Large intestine (tissue), 3 donors: ENCODE data around the gene ABCA6. TPM values are rescaled to one million over a fixed set of nuclear protein-coding genes. Genes with fewer than 3 reads are reported as not detected.

ENCODE experiments used
- DNase-seq, 2 donors: peaks; one replicate each; pipeline versions ENCODE4 v3.0.0 to v3.0.0-alpha.2; 2013
- H3K27ac ChIP-seq: one replicate; pipeline ENCODE4 v1.5.1; 2013; ENCODE audit warnings: low read length
- H3K27me3 ChIP-seq: 2 replicates; pipeline ENCODE4 v1.6.1; 2013; ENCODE audit warnings: low read length; ENCODE audit not compliant: control insufficient read depth, insufficient read depth
- H3K36me3 ChIP-seq: 2 replicates; pipeline ENCODE4 v1.6.1; 2013; ENCODE audit warnings: low read length; ENCODE audit not compliant: control insufficient read depth, insufficient read depth
- H3K4me1 ChIP-seq: one replicate; pipeline ENCODE4 v1.6.1; 2013; ENCODE audit warnings: low read length; ENCODE audit not compliant: control insufficient read depth, insufficient read depth
- H3K4me3 ChIP-seq: one replicate; pipeline ENCODE4 v1.5.1; 2013; ENCODE audit warnings: low read length
- H3K9me3 ChIP-seq: one replicate; pipeline ENCODE4 v1.6.1; 2013; ENCODE audit warnings: mild to moderate bottlenecking, low read depth, low read length, moderate library complexity; ENCODE audit not compliant: control insufficient read depth
- WGBS: methylation state at CpG from one replicate; pipeline ENCODE4 v1.1.5; 2013; ENCODE audit warnings: low lambda C conversion rate; ENCODE audit not compliant: insufficient coverage; 5-methylcytosine and 5-hydroxymethylcytosine counted together
- polyA plus RNA-seq: library from polyadenylated mRNA; unstranded; fragments of 120-200 nt; gene quantifications from one replicate; pipeline ENCODE4 v1.2.1, GENCODE V29; 2013

ABCA6 gene
- polyA plus RNA-seq, 1 donor: 1.6 TPM

DNA sequence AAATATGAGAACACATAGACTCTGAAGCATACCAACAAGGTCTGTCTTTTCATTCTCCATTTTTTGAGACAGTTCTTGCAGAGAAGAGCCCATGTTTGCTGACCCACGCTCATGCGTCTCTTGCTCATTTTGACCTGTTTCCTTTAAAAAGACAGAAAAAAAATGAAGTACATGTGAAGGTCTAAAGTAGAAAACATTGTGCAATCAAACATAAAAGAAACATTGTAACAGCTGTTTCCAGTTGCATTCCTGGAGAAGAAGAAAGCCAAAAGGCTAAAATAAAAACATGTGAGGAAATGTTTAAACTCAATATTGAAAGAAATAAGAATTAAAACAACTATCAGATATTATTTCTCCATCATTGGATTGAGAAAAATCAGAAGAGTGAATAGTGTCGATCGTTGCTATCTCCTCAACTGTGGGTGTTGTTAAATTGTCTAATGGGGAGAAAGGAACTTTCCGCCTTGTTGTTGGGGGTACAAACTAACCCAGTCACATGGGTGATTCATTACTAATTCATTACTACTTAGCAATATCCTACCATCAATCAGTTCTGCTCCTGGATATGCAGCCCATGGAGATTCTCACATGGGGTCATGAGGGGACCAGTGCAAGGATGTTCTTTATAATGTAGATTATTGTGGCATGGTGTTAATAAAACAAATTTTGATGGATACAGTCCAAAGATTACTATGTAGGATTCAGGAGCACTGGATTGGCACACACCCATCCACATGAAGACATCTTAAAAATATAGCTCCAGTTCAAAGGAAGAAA lies 90.5 kb downstream of the ABCA6 start:
- Histone ChIP-seq H3K9me3 (no peaks in the 10 kb centered on the region), H3K36me3 (no peaks in the 10 kb centered on the region), H3K27ac (no peak overlapping the region), H3K27me3 (no peaks in the 10 kb centered on the region), H3K4me1 (peaks cover 12% of the 10 kb centered on the region), H3K4me3 (no peak overlapping the region)
- DNase-seq: no peak
- WGBS: 61% methylated on average over 2 of the region's 5 CpGs

DNA sequence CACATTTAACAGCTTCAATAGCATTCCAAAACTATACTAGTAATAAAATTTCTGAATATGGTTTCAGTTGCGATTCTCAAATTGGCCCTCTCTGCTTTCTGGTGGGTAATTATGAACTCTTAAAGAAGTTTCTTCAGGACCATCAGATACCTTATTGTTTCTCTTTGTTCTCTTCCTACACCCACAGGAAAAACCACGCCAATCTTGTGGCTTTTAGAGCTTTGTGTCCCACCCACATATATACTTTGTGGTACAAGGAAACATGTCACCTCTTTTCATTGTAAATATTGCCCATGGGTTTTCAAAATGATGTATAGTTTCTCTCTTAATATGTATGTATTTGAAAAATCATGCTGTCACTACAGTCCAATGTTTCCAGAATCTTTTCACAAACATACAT lies 93.1 kb downstream of the ABCA6 start:
- no peaks in the 10 kb centered on the region for H3K36me3 ChIP-seq
- no peak for DNase-seq
- peak overlapping the region; percentile 91 for H3K27ac ChIP-seq
- H3K4me1 ChIP-seq: peaks cover 12% of the 10 kb centered on the region
- 62% methylated on average over 2 of the region's 2 CpGs for whole genome bisulfite sequencing
- no peaks in the 10 kb centered on the region for H3K9me3 ChIP-seq
- H3K27me3 ChIP-seq: no peaks in the 10 kb centered on the region
- no peak overlapping the region for H3K4me3 ChIP-seq

DNA sequence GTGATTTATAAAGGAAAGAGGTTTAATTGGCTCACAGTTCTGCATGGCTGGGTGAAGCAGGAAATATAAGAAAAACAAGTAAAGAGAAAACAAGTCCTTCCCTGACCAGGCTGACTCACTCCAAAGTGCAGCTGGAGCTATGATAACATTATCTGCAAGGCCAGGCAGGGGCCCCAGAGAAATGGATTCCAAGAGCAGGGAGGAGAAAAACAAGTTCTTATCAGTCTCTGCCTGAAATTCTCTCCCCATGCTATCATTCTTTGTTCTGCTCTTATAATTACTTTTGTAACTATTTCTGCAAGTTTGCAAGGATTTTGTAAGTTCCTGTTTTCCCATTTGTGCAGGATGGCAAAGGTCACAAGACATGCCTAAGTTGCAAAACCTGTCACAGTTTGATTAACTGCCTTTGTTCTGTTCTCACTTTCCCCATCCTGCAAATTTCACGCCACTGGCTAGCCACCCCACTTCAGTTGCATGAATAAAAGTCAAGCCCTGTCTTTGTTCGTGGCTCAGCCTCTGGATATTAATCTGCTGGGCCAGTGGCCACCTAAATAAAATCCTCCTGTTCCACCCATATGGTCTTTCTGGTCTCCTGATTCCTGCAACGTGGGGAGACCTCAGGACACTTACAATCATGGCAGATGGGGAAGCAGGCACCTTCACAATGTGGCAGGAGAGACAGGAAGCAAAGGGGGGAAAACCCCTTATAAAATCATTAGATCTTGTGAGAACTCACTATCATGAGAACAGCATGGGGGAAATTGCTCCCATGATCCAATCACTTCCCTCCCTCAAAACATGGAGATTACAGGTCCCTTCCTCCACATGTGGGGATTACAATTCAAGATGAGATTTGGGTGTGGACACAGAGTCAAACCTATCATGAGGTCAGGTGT lies 94.1 kb downstream of the ABCA6 start:
- Histone ChIP-seq H3K4me3 (no peak overlapping the region), H3K4me1 (peaks cover 12% of the 10 kb centered on the region), H3K27ac (peak overlapping the region; percentile 91), H3K27me3 (no peaks in the 10 kb centered on the region), H3K36me3 (no peaks in the 10 kb centered on the region), H3K9me3 (no peaks in the 10 kb centered on the region)
- DNase-seq: peak; percentile 85 to 94
- no CpG with 5 or more reads among the region's 3 CpGs for WGBS

DNA sequence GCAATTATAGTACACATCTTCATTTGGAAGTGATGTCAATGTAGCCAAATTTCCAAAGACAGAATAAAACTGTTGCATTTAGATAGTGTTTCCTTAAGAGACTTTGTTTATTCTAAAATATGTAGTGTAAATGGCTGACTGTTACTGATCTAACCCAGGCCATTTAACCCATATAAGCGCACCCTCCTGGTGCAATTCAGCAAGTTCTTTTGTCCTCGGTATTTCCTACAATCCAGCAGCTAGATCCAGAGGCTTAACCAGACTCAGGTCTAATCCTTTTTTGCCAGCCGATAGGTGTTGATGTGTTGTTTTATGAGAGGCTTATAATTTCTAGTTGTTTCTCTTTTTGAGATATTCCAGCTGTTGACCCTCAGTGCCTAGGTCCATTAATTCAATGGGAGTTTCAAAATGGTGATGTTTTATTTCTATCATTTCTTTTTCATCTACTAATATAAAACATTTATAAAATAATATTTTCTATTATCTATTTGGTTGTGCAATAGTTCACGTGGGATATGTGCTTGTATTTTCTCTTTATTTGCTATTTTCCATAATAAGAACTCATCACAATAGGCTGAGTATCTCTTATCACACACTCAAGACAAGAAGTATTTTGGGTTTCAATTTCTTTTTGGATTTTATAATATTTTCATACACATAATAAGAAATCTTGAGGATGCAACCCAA lies 95.4 kb downstream of the ABCA6 start:
- no peak overlapping the region for H3K4me3 ChIP-seq
- no peaks in the 10 kb centered on the region for H3K36me3 ChIP-seq
- WGBS: 89% methylated on average over 4 of the region's 4 CpGs
- no peak for DNase-seq
- no peaks in the 10 kb centered on the region for H3K9me3 ChIP-seq
- no peaks in the 10 kb centered on the region for H3K27me3 ChIP-seq
- peaks cover 12% of the 10 kb centered on the region for H3K4me1 ChIP-seq
- peak overlapping the region; percentile 42 for H3K27ac ChIP-seq

DNA sequence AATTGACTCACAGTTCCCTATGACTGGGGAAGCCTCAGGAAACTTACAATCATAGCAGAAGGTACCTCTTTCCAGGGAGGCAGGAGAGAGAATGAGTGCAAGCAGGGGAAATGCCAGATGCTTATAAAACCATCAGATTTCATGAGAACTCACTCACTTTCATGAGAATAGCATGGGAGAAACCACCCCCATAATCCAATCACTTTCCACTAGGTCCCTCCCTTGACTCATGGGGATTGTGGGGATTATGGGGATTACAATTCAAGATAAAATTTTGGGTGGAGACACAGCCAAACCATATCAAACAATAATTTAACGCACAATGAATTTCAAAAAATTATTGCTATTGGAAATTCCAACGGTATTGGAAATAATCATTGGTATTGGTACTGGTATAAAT lies 96.0 kb downstream of the ABCA6 start:
- no peak for DNase-seq
- no peaks in the 10 kb centered on the region for H3K36me3 ChIP-seq
- peaks cover 12% of the 10 kb centered on the region for H3K4me1 ChIP-seq
- no peak overlapping the region for H3K27ac ChIP-seq
- H3K9me3 ChIP-seq: no peaks in the 10 kb centered on the region
- 93% methylated on average over 2 of the region's 2 CpGs for WGBS
- no peak overlapping the region for H3K4me3 ChIP-seq
- no peaks in the 10 kb centered on the region for H3K27me3 ChIP-seq

DNA sequence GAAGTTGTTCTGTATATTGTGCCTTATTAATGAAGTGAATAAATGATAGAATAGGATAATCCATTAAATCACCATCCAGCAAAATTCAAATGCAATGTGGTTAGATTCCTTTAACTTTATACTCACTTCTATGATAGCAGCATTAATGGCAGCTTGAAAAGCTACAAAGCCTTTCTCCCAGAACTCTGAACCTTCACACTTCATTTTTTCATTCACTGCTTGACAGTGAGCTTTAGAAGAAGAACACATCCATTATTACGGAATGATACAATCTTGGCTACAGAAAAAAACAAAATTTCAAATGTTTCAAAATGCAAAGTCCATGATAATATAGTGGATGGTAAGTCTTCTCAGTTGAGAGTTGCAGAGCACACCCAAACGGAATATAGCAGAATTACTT lies 97.3 kb downstream of the ABCA6 start:
- H3K27me3 ChIP-seq: no peaks in the 10 kb centered on the region
- no peaks in the 10 kb centered on the region for H3K9me3 ChIP-seq
- peaks cover 12% of the 10 kb centered on the region for H3K4me1 ChIP-seq
- no peaks in the 10 kb centered on the region for H3K36me3 ChIP-seq
- no peak overlapping the region for H3K27ac ChIP-seq
- H3K4me3 ChIP-seq: no peak overlapping the region
- 83% methylated on average over 1 of the region's 2 CpGs for WGBS
- no peak for DNase-seq

DNA sequence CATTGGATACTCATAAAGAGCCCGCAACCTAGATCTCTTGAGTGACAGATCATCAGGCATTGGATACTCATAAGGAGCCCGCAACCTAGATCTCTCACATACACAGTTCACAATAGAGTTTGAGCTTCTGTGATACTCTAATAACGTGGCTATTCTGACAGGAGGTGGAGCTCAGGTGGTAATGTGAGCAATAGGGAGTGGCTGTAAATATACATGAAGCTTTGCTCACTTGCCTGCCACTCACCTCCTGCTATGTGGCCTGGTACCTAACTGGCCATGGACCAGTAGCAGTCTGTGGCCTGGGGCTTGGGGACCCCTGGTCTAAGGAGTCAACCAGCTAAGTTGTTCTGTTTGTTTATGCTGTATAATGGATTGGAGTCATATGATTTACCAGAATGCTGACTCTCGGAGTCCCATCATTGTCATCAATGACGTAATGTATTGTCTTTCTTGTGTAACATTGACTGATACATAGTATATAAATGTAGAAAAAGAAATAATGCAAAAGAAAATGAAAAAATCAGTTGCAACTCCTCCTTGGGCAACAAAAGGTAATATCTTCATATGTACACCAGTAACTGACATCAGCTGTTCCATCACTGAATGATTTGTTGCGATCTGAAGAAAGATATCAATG lies 98.5 kb downstream of the ABCA6 start:
- Histone ChIP-seq H3K27me3 (no peaks in the 10 kb centered on the region), H3K36me3 (no peaks in the 10 kb centered on the region), H3K4me3 (no peak overlapping the region), H3K4me1 (peaks cover 8% of the 10 kb centered on the region), H3K27ac (no peak overlapping the region), H3K9me3 (no peaks in the 10 kb centered on the region)
- no peak for DNase-seq
- WGBS: 90% methylated on average over 2 of the region's 6 CpGs

DNA sequence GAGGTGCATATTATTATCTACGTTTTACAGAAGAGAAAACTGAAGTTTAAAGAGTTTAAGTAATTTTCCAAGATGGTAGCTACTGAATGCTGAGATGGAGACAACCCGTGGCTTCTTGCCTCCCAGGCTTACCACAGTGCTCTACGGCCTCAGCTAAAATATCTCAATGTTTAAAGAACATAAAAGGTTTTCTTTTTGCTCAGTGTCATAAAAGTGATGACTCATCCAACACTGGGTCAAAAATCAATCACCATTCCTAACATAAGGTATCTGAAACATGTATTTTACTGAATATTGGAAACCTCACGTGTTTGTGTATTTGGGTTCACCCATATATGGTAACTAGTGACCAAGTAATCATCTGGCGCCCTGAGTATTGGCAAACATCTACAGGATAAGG lies 99.4 kb downstream of the ABCA6 start:
- WGBS: 83% methylated on average over 1 of the region's 5 CpGs
- DNase-seq: peak in 1 of 2 donors; percentile 30

DNA sequence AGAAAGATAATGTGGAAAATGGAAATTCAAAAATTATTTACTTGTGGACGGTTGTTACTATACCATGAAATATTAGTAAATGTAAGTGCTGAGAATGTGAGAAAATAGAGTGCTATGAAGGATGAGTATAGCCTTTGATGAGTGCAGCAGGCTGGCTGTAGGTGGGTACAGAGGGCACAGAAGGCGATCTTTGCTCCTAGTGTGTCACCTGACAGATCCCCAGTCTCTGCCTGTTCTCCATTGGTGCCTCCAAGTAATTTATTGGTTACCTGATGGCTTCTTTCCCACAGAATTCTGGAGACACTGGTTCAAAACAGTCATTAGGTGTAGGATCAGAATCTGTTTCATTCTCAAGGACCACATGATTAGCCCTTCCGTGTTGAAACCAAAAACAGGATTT lies 109.9 kb downstream of the ABCA6 start:
- H3K27me3 ChIP-seq: no peaks in the 10 kb centered on the region

More for the DNA sequence above, 99.4 kb downstream of the ABCA6 start:
- Histone ChIP-seq H3K4me1 (no peaks in the 10 kb centered on the region), H3K36me3 (no peaks in the 10 kb centered on the region), H3K9me3 (no peaks in the 10 kb centered on the region), H3K27ac (no peak overlapping the region), H3K4me3 (no peak overlapping the region), H3K27me3 (no peaks in the 10 kb centered on the region)

DNA sequence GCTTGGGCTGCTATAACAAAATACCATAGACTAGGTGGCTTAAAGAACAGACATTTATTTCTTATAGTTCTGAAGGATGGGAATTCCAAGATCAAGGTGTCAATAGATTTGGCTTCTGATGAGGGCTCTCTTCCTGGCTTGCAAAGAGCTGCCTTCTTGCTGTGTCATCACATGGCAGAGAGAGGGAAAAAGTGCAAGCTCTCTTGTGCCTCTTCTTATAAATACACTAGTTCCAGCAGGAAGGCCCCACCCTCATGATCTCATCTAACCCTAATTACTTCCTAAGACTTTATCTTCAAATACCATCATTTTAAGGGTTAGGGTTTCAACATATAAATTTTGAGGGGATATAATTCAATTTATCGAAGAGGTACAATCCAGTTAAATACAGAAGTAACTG lies 111.5 kb downstream of the ABCA6 start:
- no peak for DNase-seq
- H3K36me3 ChIP-seq: no peaks in the 10 kb centered on the region
- H3K9me3 ChIP-seq: no peaks in the 10 kb centered on the region
- WGBS: 88% methylated on average over 1 of the region's 1 CpG
- H3K4me3 ChIP-seq: no peak overlapping the region
- H3K27ac ChIP-seq: no peak overlapping the region
- H3K4me1 ChIP-seq: peaks cover 5% of the 10 kb centered on the region
- no peaks in the 10 kb centered on the region for H3K27me3 ChIP-seq

More for the DNA sequence above, 109.9 kb downstream of the ABCA6 start:
- WGBS: 71% methylated on average over 1 of the region's 3 CpGs
- Histone ChIP-seq H3K9me3 (no peaks in the 10 kb centered on the region), H3K4me3 (no peak overlapping the region), H3K27ac (peak overlapping the region; percentile 41), H3K4me1 (peaks cover 5% of the 10 kb centered on the region), H3K36me3 (no peaks in the 10 kb centered on the region)
- DNase-seq: peak; percentile 74 to 82
